Ectodermal cell (in vitro differentiated cells): ENCODE data around the gene PYGM.

Experiments used
- H3K27ac ChIP-seq: 2 replicates; pipeline ENCODE4 v1.7.0; 2013; ENCODE audit warnings: mild to moderate bottlenecking, low read depth, low read length; ENCODE audit not compliant: insufficient read depth, poor library complexity, severe bottlenecking
- H3K27me3 ChIP-seq: 2 replicates; pipeline ENCODE4 v1.7.0; 2013; ENCODE audit warnings: mild to moderate bottlenecking, low read length; ENCODE audit not compliant: insufficient read depth, control insufficient read depth, poor library complexity, severe bottlenecking
- H3K36me3 ChIP-seq: one replicate; pipeline ENCODE4 v1.7.0; 2013; ENCODE audit warnings: low read length; ENCODE audit not compliant: control insufficient read depth, insufficient read depth
- H3K4me1 ChIP-seq: one replicate; pipeline ENCODE4 v1.7.0; 2013; ENCODE audit warnings: low read length; ENCODE audit not compliant: control insufficient read depth, insufficient read depth
- H3K4me3 ChIP-seq: 2 replicates; pipeline ENCODE4 v1.7.0; 2013; ENCODE audit warnings: low read depth, low read length, control low read depth; ENCODE audit not compliant: insufficient read depth
- H3K9me3 ChIP-seq: 2 replicates; pipeline ENCODE4 v1.7.0; 2013; ENCODE audit warnings: mild to moderate bottlenecking, low read length, moderate library complexity; ENCODE audit not compliant: control insufficient read depth
- WGBS, 2 experiments: methylation state at CpG; one replicate each; pipeline ENCODE4 v1.1.7; 2013; ENCODE audit warnings: missing lambda C conversion rate in 2 of 2; 5-methylcytosine and 5-hydroxymethylcytosine counted together

Gene PYGM

DNA sequence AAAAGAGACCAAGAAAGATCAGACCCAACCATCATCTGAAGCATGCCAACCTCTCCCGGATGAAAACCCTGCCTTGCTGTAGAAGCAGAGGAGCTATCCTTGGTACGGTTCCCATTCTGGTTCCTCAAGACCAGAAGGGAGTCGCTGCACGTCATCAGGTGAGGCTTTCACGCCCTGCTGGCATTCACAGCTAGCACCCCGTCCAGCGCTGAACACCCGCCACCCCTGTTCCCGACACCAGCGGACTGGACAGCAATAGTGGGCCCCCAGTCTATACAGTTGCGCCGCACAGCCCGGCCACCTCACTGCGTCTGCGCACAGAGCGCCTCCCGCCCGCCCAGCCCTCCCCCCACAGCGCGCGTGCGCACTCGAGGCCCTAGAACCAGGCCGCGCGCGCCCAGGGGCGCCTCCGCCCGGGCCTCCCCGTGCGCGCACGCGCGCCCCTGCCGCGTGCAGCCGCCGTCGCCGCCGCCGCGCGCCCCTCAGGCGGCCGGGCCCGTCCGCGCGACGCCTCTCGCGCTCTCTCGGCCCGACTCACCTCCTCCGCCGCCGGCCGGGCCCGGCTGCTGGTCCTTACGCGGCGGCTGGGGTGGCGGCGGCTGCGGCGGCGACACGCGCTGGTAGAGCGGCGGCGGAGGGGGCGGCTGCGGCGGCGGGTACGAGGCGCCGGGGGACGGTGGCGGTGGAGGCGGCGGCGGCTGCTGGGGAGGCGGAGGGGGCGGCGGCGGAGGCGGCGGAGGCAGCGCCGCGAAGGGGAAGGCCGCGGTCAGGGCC lies 17.9 kb upstream of the PYGM start:
- Histone ChIP-seq H3K36me3 (peaks cover 32% of the 10 kb centered on the region), H3K9me3 (no peaks in the 10 kb centered on the region), H3K4me3 (peak overlapping the region; percentile 85), H3K27ac (peak overlapping the region; percentile 97), H3K4me1 (peaks cover 7% of the 10 kb centered on the region), H3K27me3 (no peaks in the 10 kb centered on the region)
- WGBS, 2 experiments, result 0% methylated on average over 98 of the region's 98 CpGs

DNA sequence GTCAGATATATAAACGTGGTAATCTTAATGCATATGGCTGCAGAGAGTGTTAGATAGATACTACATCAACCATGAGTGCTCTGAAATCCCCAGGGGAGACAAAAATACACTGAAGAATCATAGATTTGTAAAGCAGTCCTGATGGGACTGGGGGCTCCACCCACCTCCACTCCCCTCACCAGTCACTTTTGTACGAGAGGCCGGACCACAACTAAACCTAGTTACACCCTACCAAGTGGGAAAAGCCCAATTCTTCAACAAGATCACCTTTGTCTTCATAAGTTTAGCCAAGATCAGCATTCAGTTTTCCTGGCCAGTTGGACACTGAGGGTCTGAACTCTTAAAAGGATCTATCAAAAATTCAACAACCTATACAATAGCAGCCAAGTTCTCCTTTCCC lies 17.1 kb upstream of the PYGM start:
- Histone ChIP-seq H3K36me3 (peaks cover 38% of the 10 kb centered on the region), H3K27me3 (no peaks in the 10 kb centered on the region), H3K27ac (no peak overlapping the region), H3K4me3 (peak overlapping the region; percentile 85), H3K9me3 (no peaks in the 10 kb centered on the region), H3K4me1 (peaks cover 7% of the 10 kb centered on the region)
- WGBS, 2 experiments, result 56 to 69% methylated on average over 2 to 3 of the region's 3 CpGs

DNA sequence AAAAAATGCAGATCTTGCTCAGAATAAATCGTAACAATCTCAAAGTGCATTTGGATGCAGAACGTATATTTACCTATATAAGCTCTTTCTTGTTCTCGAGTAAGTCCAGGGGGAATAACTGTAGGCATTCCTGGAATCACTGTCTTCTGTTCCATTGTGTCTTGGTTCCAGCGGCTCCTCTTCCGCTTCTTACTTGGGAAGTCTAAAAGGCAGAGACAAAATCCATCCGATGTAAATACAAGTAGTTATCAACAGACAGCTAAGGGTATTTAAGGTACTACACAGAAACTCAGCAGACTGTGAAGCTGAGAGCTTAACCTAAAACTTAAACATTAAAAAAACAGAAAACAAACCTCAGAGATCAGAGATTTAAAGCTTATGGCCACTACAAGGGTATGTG lies 16.7 kb upstream of the PYGM start:
- Histone ChIP-seq H3K27ac (no peak overlapping the region), H3K36me3 (peaks cover 42% of the 10 kb centered on the region)
- WGBS, 2 experiments, result 94 to 96% methylated on average over 6 of the region's 6 CpGs

DNA sequence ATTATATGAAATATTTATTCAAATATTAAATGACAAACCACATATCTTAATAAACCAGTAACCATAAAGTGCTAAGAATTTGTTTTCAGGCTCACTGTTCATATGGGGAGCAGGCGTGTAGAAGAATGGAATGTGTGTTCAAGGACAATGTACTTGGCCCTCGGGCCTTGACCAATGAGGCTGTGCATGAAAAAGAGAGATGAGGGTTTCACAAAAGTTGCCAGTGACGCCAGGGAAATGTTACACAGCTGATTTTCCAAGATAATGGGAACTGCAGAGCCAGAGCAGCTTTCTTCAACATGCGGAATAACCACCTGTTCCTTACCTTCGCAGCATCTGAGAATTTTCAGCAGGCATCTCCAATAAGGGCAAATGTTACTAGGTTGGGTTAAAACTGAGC lies 14.4 kb upstream of the PYGM start:
- H3K4me3 ChIP-seq, result no peak overlapping the region
- H3K4me1 ChIP-seq, result peaks cover 7% of the 10 kb centered on the region
- no peak overlapping the region for H3K27ac ChIP-seq
- no peaks in the 10 kb centered on the region for H3K9me3 ChIP-seq
- H3K27me3 ChIP-seq, result no peaks in the 10 kb centered on the region
- peaks cover 65% of the 10 kb centered on the region for H3K36me3 ChIP-seq
- 96 to 97% methylated on average over 5 of the region's 5 CpGs for WGBS, 2 experiments

More for the DNA sequence above, 16.7 kb upstream of the PYGM start:
- H3K4me1 ChIP-seq, result peaks cover 7% of the 10 kb centered on the region
- no peaks in the 10 kb centered on the region for H3K9me3 ChIP-seq
- no peaks in the 10 kb centered on the region for H3K27me3 ChIP-seq
- peak overlapping the region; percentile 85 for H3K4me3 ChIP-seq

DNA sequence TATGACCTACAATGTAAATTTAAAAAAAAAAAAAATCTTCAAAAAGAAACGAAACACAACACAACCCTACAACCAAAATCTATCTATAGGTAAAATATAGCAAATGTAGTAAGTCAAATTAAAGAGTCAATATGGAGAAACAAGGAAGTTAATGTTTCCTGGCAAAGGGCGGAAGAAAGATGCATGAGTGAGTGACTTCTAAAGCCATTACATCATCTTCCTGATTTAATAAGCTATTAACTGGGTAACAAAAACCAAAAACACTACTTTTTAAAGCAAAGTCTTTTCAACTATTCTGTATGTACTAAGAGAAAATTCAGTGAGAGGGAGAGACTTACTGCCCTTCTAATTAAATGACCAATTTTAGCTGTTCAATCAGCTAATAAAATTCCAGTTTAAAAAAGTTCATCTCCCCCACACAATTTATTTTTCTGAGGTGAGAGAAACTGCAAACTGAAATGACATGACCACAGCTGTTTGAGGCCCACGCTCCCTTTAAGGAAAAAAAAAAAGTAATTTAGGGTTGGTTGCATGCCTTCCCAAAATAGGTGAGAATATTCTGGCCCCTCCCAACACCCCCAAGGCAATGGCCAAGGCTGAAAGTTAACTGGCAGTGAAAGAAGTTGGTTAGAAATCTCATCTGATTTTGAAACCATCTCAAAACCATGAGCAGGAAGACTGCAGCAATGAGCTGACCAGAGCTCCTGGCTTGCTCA lies 12.7 kb upstream of the PYGM start:
- H3K9me3 ChIP-seq, result no peaks in the 10 kb centered on the region
- WGBS, 2 experiments, result 90 to 100% methylated on average over 2 of the region's 3 CpGs

DNA sequence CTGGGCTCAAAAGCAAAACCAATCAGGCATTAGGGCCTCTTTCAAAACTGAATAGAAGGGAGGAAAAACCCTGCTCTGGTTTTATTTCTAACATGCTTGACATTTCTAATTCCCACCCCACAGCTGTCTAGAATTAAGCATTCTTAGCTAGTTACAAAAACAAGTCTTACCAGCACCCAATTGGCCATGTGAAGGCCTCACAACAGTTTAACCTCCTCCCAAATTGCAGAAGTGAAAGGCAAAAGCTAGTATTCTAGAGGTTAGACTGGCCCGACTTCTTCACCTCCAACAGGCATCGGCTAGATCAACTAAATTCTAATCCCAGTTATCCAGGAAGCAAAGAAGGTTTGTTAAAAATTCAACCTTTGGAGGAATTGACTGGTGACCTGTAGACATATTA lies 12.1 kb upstream of the PYGM start:
- Histone ChIP-seq H3K4me1 (peaks cover 11% of the 10 kb centered on the region), H3K9me3 (no peaks in the 10 kb centered on the region), H3K4me3 (no peak overlapping the region), H3K36me3 (peaks cover 88% of the 10 kb centered on the region), H3K27ac (no peak overlapping the region), H3K27me3 (no peaks in the 10 kb centered on the region)
- 88 to 100% methylated on average over 1 to 2 of the region's 2 CpGs for WGBS, 2 experiments

More for the DNA sequence above, 12.7 kb upstream of the PYGM start:
- H3K36me3 ChIP-seq, result peaks cover 82% of the 10 kb centered on the region
- H3K27me3 ChIP-seq, result no peaks in the 10 kb centered on the region
- H3K4me3 ChIP-seq, result no peak overlapping the region
- H3K27ac ChIP-seq, result no peak overlapping the region
- peaks cover 7% of the 10 kb centered on the region for H3K4me1 ChIP-seq

DNA sequence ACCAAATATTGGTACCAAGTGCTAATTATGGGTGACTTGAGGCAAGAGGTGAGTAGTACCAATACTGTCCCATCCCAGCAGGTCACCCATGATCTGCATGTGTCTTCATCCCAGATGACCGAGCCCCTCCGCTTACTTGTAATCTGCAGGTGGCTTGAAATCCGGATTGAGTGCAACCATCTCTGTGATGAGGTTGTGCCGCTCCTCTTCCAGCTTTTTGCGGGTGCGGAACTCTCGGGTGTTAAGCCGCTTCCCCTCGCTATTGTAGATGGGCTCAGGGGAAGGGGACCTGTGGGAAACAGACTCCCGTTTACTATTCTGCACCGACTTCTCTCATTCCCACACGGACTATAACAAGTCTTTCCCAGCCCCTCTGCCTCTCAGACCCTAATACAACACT lies 10.3 kb upstream of the PYGM start:
- Histone ChIP-seq H3K4me3 (no peak overlapping the region), H3K27ac (no peak overlapping the region), H3K9me3 (no peaks in the 10 kb centered on the region), H3K27me3 (no peaks in the 10 kb centered on the region), H3K4me1 (peaks cover 12% of the 10 kb centered on the region), H3K36me3 (peaks cover 90% of the 10 kb centered on the region)
- 95 to 96% methylated on average over 12 of the region's 12 CpGs for WGBS, 2 experiments

DNA sequence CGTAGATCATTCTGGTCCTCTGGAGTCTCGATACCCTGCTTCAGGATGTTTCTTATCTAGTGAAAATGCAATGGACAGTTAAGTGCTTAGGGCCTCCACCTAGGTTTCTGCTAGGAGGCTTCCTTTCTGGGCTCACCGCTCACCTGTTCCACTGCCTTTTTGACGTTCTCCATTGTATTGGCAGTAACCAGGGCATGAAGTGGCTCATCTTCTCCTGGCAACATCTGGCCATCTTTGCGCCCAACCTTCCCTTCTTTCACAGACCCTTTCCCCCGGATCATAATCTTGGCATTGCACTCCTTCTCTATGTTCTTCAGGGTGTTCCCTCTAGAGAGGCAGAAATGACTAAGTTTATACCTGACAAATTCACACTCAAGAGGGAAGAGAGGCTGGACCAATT lies 9.5 kb upstream of the PYGM start:
- H3K27ac ChIP-seq, result no peak overlapping the region
- H3K4me3 ChIP-seq, result no peak overlapping the region
- H3K4me1 ChIP-seq, result peaks cover 20% of the 10 kb centered on the region
- 95% methylated on average over 6 of the region's 6 CpGs for WGBS, 2 experiments
- no peaks in the 10 kb centered on the region for H3K9me3 ChIP-seq
- H3K27me3 ChIP-seq, result no peaks in the 10 kb centered on the region
- peaks cover 88% of the 10 kb centered on the region for H3K36me3 ChIP-seq

DNA sequence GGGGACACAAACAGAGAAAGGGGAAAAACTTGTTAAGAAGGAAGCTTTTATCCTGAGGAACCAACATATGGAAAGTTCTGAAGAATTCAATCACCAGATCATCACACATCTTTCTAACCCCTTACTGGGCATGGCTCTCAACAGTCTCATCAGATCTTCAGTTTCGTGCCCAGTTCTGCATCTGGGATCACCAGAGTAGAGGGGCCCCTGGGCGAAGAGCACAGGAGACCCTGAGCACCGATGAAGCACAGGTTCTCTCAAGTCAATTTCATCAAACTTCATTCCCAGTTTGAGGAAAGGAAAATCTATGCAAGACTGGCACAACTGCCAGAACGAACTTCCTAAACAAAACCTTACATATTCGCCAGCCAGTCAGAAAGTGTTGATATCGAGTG lies 8.5 kb upstream of the PYGM start:
- H3K9me3 ChIP-seq, result no peaks in the 10 kb centered on the region
- peaks cover 30% of the 10 kb centered on the region for H3K4me1 ChIP-seq
- H3K27me3 ChIP-seq, result no peaks in the 10 kb centered on the region
- H3K36me3 ChIP-seq, result peaks cover 80% of the 10 kb centered on the region
- H3K27ac ChIP-seq, result no peak overlapping the region
- WGBS, 2 experiments, result 93 to 97% methylated on average over 6 of the region's 6 CpGs
- H3K4me3 ChIP-seq, result no peak overlapping the region
